ENCODE data around the gene DLG2. TPM values are rescaled to one million over a fixed set of nuclear protein-coding genes. Genes with fewer than 3 reads are reported as not detected.

DLG2 gene
- total RNA-seq, 1 experiment from 2014 or later: 1.8 TPM

DNA sequence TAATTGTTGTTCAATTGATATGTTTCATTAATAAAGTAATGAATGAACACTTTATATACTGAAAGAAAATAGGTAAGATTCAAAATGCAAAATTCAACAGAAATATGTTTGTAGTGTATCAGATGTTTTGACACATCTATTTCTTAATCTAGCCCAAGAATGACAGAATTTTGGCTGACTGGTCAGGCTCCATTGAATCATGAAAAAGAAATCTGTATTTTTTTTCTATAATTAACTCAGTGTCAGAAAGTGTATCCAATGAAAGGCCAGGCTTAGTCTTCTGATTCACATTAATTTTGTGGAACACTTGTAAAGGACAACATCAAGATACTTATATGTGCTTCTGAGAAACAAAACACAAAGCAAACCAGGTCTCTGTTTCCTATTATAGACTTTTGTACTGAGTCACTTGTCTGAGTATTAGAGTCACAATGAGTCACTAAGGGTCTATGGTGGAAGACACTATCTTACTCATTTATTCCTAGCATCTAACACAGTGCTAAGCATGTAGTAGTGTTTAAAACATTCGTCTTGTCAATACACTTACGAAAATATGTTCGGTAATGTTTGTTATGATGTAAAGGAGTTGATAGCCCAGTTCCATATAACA, 2043.3 kb downstream of the DLG2 start:
- H3K27me3 ChIP-seq (ENCODE audit: control insufficient read depth, insufficient read depth, low read length): no peaks in the 10 kb centered on the region
- no peak overlapping the region for H3K4me3 ChIP-seq (ENCODE audit: insufficient read depth, low read depth, low read length)
- H3K36me3 ChIP-seq (replicated peaks; ENCODE audit: control insufficient read depth, insufficient read depth, low read length): no peaks in the 10 kb centered on the region
- no peak for DNase-seq

DNA sequence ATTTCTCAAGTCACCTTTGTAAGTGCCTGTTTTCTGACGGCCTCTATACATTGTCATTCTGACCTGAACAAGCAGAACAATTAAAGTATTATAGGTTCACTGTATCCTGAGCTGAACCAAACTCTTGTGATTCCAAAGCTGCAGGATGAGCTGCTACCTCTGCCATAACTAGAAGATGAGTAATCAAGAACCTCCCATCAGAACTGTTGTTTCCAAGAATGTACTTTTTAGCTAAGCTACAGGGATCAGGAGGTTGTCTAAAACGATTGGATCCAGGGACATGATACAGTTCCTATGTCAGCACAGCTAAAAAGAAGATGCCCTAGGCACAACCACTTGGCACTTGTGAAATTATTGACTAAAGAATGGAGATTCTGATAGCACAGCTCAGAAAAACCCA, 2052.6 kb downstream of the DLG2 start:
- Histone ChIP-seq H3K36me3 (replicated peaks; ENCODE audit: control insufficient read depth, insufficient read depth, low read length) (no peaks in the 10 kb centered on the region), H3K27me3 (ENCODE audit: control insufficient read depth, insufficient read depth, low read length) (no peaks in the 10 kb centered on the region), H3K4me3 (ENCODE audit: insufficient read depth, low read depth, low read length) (no peak overlapping the region)
- DNase-seq: no peak

DNA sequence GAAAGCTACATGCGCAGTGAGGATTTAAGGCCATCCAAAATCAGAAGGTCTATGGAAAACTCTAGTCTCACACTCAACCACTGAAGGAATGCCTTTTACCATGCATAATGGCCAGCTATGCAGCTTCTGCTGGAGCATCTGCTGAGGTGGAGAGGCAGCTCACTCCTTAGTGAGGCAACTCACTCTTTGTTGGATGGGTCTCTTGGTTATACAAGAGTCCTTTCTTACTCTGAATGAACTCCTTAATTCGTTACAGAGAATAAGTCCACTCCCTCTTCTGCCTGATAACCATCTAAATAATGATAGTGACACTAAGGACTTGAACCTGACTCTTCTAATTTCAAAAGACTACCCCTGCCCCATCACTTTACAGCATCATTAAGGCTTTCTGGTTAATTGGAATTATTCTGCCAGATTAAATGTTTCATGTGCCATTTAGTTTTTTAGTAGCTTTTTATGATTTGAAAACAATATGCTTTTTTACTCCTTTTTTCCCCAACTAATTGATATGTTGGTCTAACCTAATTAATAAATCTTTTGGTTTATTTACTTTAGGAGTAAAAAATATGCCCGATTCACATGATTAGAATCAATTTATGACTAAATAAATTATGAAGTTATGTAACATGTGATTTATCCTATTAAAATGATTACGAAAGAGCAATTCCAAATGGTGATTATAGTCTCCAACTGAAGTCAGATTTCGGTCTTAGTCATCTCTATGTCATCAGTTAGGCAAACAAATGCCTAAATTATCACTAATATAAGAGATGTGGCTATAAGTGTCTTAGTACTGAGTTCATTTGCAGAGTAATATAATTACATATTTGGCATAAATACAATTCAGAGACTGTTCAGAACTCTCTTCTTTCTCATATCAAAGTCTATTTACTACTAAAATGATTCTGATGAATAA, 2054.3 kb downstream of the DLG2 start:
- Histone ChIP-seq H3K4me3 (ENCODE audit: insufficient read depth, low read depth, low read length) (no peak overlapping the region), H3K36me3 (replicated peaks; ENCODE audit: control insufficient read depth, insufficient read depth, low read length) (no peaks in the 10 kb centered on the region), H3K27me3 (ENCODE audit: control insufficient read depth, insufficient read depth, low read length) (no peaks in the 10 kb centered on the region)
- no peak for DNase-seq

- no peaks in the 10 kb centered on the region for H3K27me3 ChIP-seq (ENCODE audit: control insufficient read depth, insufficient read depth, low read length)
- H3K36me3 ChIP-seq (replicated peaks; ENCODE audit: control insufficient read depth, insufficient read depth, low read length): no peaks in the 10 kb centered on the region
- DNase-seq: no peak
- no peak overlapping the region for H3K4me3 ChIP-seq (ENCODE audit: insufficient read depth, low read depth, low read length)
Measured at GRCh38 chr11:83571302-83571701, 2055.8 kb downstream of the DLG2 start.

DNA sequence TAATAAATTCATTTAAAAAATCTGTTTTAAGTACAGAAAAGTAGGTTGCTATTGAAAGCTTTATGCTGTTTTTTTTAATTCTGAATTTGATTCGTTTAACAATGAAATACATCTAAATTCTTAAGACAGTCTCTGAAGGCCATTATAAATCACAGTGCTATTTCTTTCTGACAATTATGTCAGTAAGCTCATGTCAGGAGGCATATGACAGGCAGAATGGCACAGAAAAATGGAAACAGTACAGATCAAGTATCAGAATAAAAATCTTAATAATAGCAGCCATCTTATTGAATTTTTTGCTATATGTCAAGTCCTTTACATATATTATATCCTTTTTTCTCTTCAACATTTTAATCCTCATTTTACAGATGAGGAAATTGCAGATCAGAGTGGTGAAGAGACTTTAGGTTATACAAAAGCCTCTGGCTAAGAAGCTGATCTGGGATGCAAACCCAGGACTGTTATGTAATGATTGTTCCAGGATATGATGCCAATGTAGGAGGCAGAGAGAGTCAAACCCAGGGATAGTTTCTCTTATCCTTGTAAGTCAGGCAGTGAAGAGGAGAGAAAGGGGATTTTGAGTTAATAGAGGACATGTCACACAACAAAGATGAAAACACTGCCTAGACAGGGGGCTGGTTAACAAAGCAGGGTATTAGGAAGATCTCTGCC, 2057.9 kb downstream of the DLG2 start:
- H3K36me3 ChIP-seq (replicated peaks; ENCODE audit: control insufficient read depth, insufficient read depth, low read length): no peaks in the 10 kb centered on the region
- no peaks in the 10 kb centered on the region for H3K27me3 ChIP-seq (ENCODE audit: control insufficient read depth, insufficient read depth, low read length)
- DNase-seq: no peak
- no peak overlapping the region for H3K4me3 ChIP-seq (ENCODE audit: insufficient read depth, low read depth, low read length)

DNA sequence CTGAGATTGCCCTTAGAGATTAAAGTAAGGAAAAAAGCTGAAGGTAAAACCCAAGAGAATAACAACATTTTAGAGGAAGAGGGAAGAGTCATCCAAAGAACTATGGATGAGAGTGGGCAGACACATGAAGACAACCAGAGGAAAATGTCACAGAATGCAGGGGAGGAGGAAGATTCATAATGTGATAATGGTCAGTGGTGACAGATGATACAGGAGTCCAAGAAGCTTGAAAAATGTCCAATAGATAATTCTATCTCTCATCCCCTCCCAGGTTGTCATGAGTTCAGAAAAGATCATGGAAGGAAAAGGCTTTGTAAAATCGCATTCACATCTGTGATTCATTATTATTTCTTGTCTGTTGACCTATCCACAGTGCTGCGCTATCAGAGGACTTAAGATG, 2058.6 kb downstream of the DLG2 start:
- no peak for DNase-seq
- Histone ChIP-seq H3K4me3 (ENCODE audit: insufficient read depth, low read depth, low read length) (no peak overlapping the region), H3K36me3 (replicated peaks; ENCODE audit: control insufficient read depth, insufficient read depth, low read length) (no peaks in the 10 kb centered on the region), H3K27me3 (ENCODE audit: control insufficient read depth, insufficient read depth, low read length) (no peaks in the 10 kb centered on the region)

- Histone ChIP-seq H3K36me3 (replicated peaks; ENCODE audit: control insufficient read depth, insufficient read depth, low read length) (no peaks in the 10 kb centered on the region), H3K27me3 (ENCODE audit: control insufficient read depth, insufficient read depth, low read length) (no peaks in the 10 kb centered on the region), H3K4me3 (ENCODE audit: insufficient read depth, low read depth, low read length) (no peak overlapping the region)
- no peak for DNase-seq
Measured at GRCh38 chr11:83566950-83567349, 2060.2 kb downstream of the DLG2 start.

DNA sequence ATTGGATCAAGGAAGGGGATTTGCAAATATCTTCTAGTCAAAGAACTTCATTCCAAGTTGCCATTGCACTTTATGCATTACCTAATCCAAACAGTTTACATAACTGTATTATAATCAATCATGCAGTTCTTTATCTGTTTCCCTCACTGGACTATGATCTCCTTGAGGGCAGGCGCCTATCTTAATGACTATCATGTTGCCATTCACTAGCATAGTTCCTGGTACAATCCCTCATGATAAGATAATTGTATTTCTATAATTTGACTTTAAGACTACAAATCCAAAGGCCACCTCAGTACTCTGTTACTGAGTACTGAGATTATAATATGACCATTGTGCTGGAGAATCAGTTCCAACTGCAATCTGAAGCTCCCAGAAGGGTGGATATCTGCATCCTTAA, 2062.3 kb downstream of the DLG2 start:
- no peak for DNase-seq
- Histone ChIP-seq H3K4me3 (ENCODE audit: insufficient read depth, low read depth, low read length) (no peak overlapping the region), H3K36me3 (replicated peaks; ENCODE audit: control insufficient read depth, insufficient read depth, low read length) (no peaks in the 10 kb centered on the region), H3K27me3 (ENCODE audit: control insufficient read depth, insufficient read depth, low read length) (no peaks in the 10 kb centered on the region)

GRCh38 chr11:83558281-83558680, 2068.9 kb downstream of the DLG2 start:
- no peak for DNase-seq
- no peaks in the 10 kb centered on the region for H3K27me3 ChIP-seq (ENCODE audit: control insufficient read depth, insufficient read depth, low read length)
- no peak overlapping the region for H3K4me3 ChIP-seq (ENCODE audit: insufficient read depth, low read depth, low read length)
- no peaks in the 10 kb centered on the region for H3K36me3 ChIP-seq (replicated peaks; ENCODE audit: control insufficient read depth, insufficient read depth, low read length)

DNA sequence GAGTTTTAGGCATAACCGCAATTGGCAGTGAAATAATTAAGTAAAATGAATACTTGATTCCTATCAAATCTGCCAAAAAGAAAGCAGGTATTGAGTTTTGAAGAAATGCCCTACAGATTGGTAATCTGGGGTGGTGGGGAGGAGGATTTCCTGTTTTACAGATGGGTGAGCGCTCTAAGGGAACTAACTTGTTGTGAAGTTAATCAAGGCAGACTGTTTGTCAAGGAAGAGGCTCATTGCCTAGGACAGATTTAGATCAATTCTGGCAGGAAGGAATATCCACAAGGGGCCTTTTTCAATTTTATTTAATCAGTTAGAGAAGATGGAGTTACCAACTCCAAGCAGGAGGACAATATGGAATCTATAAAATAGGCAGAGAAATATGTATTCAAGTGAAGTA, 2069.5 kb downstream of the DLG2 start:
- H3K36me3 ChIP-seq (replicated peaks; ENCODE audit: control insufficient read depth, insufficient read depth, low read length): no peaks in the 10 kb centered on the region
- H3K27me3 ChIP-seq (ENCODE audit: control insufficient read depth, insufficient read depth, low read length): no peaks in the 10 kb centered on the region
- DNase-seq: no peak
- no peak overlapping the region for H3K4me3 ChIP-seq (ENCODE audit: insufficient read depth, low read depth, low read length)

GRCh38 chr11:83554876-83555275, 2072.3 kb downstream of the DLG2 start:
- Histone ChIP-seq H3K27me3 (ENCODE audit: control insufficient read depth, insufficient read depth, low read length) (no peaks in the 10 kb centered on the region), H3K36me3 (replicated peaks; ENCODE audit: control insufficient read depth, insufficient read depth, low read length) (no peaks in the 10 kb centered on the region), H3K4me3 (ENCODE audit: insufficient read depth, low read depth, low read length) (no peak overlapping the region)
- DNase-seq: no peak

DNA sequence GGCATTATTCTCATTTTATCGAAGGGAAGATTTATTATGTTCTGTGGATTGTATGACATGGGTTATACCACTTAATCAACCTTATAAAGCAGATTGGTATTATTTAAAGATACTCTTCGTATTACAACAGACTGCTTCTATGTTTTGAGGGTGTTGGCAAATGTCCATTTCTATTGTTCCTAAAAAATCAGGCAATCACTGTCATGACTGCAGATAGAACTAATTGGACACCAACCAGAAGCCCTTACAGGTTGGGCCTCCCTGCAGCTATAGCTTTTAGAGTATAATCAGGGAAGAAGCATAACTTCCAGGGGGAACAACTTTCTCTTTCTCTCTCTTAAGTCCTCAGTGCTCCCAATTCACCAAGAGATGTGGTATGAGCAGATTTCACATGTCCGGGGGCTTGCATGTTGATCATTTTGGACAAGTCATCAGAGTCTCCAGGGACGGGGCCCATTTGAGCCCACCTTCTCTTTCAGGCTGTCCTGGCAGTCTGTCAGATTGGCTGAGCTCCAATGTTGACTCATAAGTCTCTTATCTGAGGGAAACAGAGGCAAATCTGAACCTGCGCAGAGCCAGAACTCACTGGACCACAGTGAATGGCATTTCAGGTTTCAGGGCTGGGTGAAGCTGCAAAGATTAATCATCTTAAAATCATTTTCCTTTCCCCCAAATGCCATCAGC, 2077.0 kb downstream of the DLG2 start:
- no peak for DNase-seq
- Histone ChIP-seq H3K36me3 (replicated peaks; ENCODE audit: control insufficient read depth, insufficient read depth, low read length) (no peaks in the 10 kb centered on the region), H3K27me3 (ENCODE audit: control insufficient read depth, insufficient read depth, low read length) (no peaks in the 10 kb centered on the region), H3K4me3 (ENCODE audit: insufficient read depth, low read depth, low read length) (no peak overlapping the region)

DNA sequence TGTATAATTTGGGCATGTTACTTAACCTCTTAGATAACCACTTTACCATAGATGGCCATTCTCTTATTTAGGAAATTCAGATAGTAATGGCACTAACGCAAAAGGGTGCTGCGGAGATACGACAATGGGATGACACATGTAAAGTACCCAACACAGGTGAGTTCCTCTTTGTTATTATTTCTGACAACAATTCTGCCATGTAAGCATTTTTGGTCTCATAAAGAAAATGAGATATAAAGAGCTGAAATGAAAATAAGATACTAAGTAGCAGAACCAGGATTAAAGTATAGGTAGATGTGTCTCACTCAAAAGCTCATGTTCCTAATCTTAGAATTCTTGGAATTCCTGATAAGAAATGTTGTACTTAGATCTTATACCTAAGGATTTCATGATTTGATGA, 2080.8 kb downstream of the DLG2 start:
- H3K4me3 ChIP-seq (ENCODE audit: insufficient read depth, low read depth, low read length): no peak overlapping the region
- DNase-seq: no peak
- no peaks in the 10 kb centered on the region for H3K27me3 ChIP-seq (ENCODE audit: control insufficient read depth, insufficient read depth, low read length)
- no peaks in the 10 kb centered on the region for H3K36me3 ChIP-seq (replicated peaks; ENCODE audit: control insufficient read depth, insufficient read depth, low read length)

- DNase-seq: no peak
- Histone ChIP-seq H3K27me3 (ENCODE audit: control insufficient read depth, insufficient read depth, low read length) (no peaks in the 10 kb centered on the region), H3K36me3 (replicated peaks; ENCODE audit: control insufficient read depth, insufficient read depth, low read length) (no peaks in the 10 kb centered on the region), H3K4me3 (ENCODE audit: insufficient read depth, low read depth, low read length) (no peak overlapping the region)
Measured at GRCh38 chr11:83545494-83546260, 2081.5 kb downstream of the DLG2 start.

Measured in H7 (cell line).